Fibroblast of lung (primary cell): ENCODE results near the gene NUCB1.

Experiments used
- EZH2 ChIP-seq: IDR thresholded peaks from 2 replicates; pipeline ENCODE4 v1.5.1; 2012; ENCODE audit warnings: low read length, control low read depth, mild to moderate bottlenecking; ENCODE audit errors: missing control alignments
- TF ChIP-seq, protein P1 (sequence below), 2 donors: IDR thresholded peaks in 1 of 2; conservative IDR thresholded peaks in 1 of 2; 1 replicate in 1 of 2; 2 replicates in 1 of 2; pipeline ENCODE4 v1.5.1; 2011 to 2012; ENCODE audit warnings: low read length in 2 of 2, control low read depth in 1 of 2, inconsistent platforms in 1 of 2, low read depth in 1 of 2, mild to moderate bottlenecking in 1 of 2

DNA sequence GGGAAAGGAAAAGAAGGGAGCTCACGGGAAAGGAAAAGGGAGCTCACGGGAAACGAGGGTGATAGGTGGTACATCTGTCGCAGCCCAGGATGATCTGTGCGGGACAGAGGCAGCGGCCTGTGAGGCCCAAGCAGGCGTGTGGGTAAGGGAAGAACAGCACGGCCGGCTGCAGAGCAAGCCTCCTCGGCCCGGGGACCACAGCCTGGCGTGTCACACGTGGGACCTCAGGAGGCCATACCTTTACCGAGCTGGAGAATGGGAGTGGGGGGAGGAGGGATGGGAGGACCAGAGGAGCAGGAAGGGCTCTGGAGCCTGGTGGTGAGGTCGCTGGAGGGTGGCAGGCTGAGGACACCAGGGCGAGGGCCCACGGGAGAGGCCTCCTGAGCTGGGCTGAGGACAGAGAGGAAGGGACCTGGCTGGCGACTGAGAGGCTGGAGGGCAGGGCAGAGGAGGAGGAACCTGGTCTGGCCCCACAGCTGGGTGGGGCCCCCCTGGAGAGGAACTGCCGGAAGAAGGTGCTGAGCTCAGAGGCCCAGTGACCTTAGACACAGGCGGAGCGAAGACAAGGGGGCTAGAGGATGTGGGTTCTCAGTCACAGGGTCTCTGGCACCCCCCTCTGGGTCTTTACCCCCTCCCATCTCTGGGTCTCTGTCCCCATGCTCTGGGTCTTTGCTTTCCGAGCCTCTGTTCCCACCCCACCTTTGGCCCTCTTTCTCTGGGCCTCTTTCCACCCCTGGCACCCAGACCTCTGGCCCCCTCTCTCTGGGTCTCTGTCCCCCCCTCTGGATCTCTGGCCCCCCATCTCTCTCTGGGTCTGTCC is 62.1 kb downstream of the NUCB1 start:
- TF ChIP-seq, protein P1, sequence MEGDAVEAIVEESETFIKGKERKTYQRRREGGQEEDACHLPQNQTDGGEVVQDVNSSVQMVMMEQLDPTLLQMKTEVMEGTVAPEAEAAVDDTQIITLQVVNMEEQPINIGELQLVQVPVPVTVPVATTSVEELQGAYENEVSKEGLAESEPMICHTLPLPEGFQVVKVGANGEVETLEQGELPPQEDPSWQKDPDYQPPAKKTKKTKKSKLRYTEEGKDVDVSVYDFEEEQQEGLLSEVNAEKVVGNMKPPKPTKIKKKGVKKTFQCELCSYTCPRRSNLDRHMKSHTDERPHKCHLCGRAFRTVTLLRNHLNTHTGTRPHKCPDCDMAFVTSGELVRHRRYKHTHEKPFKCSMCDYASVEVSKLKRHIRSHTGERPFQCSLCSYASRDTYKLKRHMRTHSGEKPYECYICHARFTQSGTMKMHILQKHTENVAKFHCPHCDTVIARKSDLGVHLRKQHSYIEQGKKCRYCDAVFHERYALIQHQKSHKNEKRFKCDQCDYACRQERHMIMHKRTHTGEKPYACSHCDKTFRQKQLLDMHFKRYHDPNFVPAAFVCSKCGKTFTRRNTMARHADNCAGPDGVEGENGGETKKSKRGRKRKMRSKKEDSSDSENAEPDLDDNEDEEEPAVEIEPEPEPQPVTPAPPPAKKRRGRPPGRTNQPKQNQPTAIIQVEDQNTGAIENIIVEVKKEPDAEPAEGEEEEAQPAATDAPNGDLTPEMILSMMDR (conservative IDR thresholded peaks at IDR 0.05 in 1 of 2, IDR thresholded peaks at IDR 0.05 in 1 of 2; ENCODE audit: low read depth in 1 of 2, low read length in 2 of 2): no peak
- TF ChIP-seq EZH2: no peak
